Esophagus muscularis mucosa (tissue), 3 donors: ENCODE results near the gene MYOF.

Experiments used
- POLR2A ChIP-seq: fragments of 450-650 bp; IDR thresholded peaks from one replicate; pipeline ENCODE4 v1.6.1; 2017; ENCODE audit warnings: antibody characterized with exemption, moderate library complexity, mild to moderate bottlenecking, low read depth
- TF ChIP-seq, protein P1 (sequence below), 3 experiments: fragments of 200-600 bp in 2 of 3; fragments of 450-650 bp in 1 of 3; sonication (generic) in 2 of 3; IDR thresholded peaks; one replicate each; pipeline ENCODE4 v1.5.1; 2017 to 2019; ENCODE audit warnings: antibody characterized with exemption in 3 of 3, mild to moderate bottlenecking in 2 of 3, moderate library complexity in 1 of 3

- TF ChIP-seq POLR2A, result no peak
- TF ChIP-seq, protein P1, sequence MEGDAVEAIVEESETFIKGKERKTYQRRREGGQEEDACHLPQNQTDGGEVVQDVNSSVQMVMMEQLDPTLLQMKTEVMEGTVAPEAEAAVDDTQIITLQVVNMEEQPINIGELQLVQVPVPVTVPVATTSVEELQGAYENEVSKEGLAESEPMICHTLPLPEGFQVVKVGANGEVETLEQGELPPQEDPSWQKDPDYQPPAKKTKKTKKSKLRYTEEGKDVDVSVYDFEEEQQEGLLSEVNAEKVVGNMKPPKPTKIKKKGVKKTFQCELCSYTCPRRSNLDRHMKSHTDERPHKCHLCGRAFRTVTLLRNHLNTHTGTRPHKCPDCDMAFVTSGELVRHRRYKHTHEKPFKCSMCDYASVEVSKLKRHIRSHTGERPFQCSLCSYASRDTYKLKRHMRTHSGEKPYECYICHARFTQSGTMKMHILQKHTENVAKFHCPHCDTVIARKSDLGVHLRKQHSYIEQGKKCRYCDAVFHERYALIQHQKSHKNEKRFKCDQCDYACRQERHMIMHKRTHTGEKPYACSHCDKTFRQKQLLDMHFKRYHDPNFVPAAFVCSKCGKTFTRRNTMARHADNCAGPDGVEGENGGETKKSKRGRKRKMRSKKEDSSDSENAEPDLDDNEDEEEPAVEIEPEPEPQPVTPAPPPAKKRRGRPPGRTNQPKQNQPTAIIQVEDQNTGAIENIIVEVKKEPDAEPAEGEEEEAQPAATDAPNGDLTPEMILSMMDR (IDR thresholded peaks at IDR 0.05), result no peak
These were observed 201.9 kb downstream of the MYOF start for GRCh38 chr10:93280121-93280698.
